A549 (cell line): ENCODE measurements around the gene LARGE1. TPM values are rescaled to one million over a fixed set of nuclear protein-coding genes. Genes with fewer than 3 reads are reported as not detected.

ENCODE experiments used
- ATAC-seq, 2 experiments: fragments of 200-7000 bp in 1 of 2; fragments of >200 bp in 1 of 2; cut with Nextera tagmentation in 1 of 2; cut with Tn5 transposase in 1 of 2; 3 replicates each; pipeline versions ENCODE4 v1.8.0 to v1.9.1; 2018 to 2020; ENCODE audit warnings: mild to moderate bottlenecking in 1 of 2, moderate library complexity in 1 of 2
- CTCF ChIA-PET: fragments of 300-600 bp; sonication (Branson Sonifier 250); formaldehyde crosslinking; extraction: SDS; loops from one replicate; lab custom pipeline; 2021; ENCODE audit warnings: antibody characterized with exemption, inconsistent platforms; lab: Yijun Ruan, JAX
- POLR2A ChIA-PET: fragments of 350-600 bp; formaldehyde crosslinking; extraction: SDS; loops from one replicate; lab custom pipeline; 2021; ENCODE audit warnings: antibody characterized with exemption, inconsistent platforms; lab: Yijun Ruan, JAX
- DNase-seq, 2 experiments: peaks; one replicate each; pipeline versions ENCODE4 v3.0.0 to v3.0.0-alpha.2; 2011 to 2016; ENCODE audit warnings: low read depth in 1 of 2, low spot score in 1 of 2
- FAIRE-seq: peaks from 2 replicates; lab custom pipeline; 2011; peaks lifted over from hg19 to GRCh38; lab: Jason Lieb, UNC
- H3K27ac ChIP-seq, 2 experiments: fragments of >200 bp; sonication (Bioruptor Twin); formaldehyde crosslinking; 3 replicates each; pipeline ENCODE4 v1.5.1; 2016 to 2017
- H3K4me1 ChIP-seq: fragments of >200 bp; sonication (Bioruptor Twin); formaldehyde crosslinking; 3 replicates; pipeline ENCODE4 v1.6.1; 2016
- H3K4me2 ChIP-seq: fragments of >200 bp; sonication (Bioruptor Twin); formaldehyde crosslinking; 3 replicates; pipeline ENCODE4 v1.6.1; 2016
- H3K4me3 ChIP-seq: fragments of >200 bp; sonication (Bioruptor Twin); formaldehyde crosslinking; 3 replicates; pipeline ENCODE4 v1.5.1; 2016
- H3K9me3 ChIP-seq: fragments of >200 bp; sonication (Bioruptor Twin); formaldehyde crosslinking; 3 replicates; pipeline ENCODE4 v1.6.1; 2016
- BHLHE40 ChIP-seq: IDR thresholded peaks from 2 replicates; pipeline ENCODE4 v1.6.1; 2012; ENCODE audit warnings: low read depth, low read length, inconsistent platforms
- CBX8 ChIP-seq: fragments of 200-600 bp; sonication (generic); IDR thresholded peaks from 2 replicates; pipeline ENCODE4 v1.6.1; 2016
- CEBPB ChIP-seq, 2 experiments: fragments of >200 bp in 1 of 2; sonication (Bioruptor Twin) in 1 of 2; formaldehyde crosslinking in 1 of 2; IDR thresholded peaks; 2 replicates each; pipeline ENCODE4 v1.6.1; 2012 to 2016
- CHD2 ChIP-seq: fragments of 150-350 bp; IDR thresholded peaks from 2 replicates; pipeline ENCODE4 v1.6.1; 2014; ENCODE audit warnings: low read length; ENCODE audit not compliant: partially characterized antibody
- EHMT2 ChIP-seq: fragments of 200-600 bp; sonication (generic); IDR thresholded peaks from 2 replicates; pipeline ENCODE4 v1.6.1; 2016; ENCODE audit warnings: antibody characterized with exemption, low read depth, mild to moderate bottlenecking, moderate library complexity
- FOSL2 ChIP-seq, 2 experiments: fragments of 450-650 bp in 1 of 2; fragments of >200 bp in 1 of 2; sonication (Bioruptor Twin) in 1 of 2; formaldehyde crosslinking; IDR thresholded peaks; 2 replicates each; pipeline versions ENCODE4 v1.5.0 to v1.6.1; 2016 to 2020; ENCODE audit warnings: mild to moderate bottlenecking in 1 of 2, moderate library complexity in 1 of 2
- GATA3 ChIP-seq: IDR thresholded peaks from 2 replicates; pipeline ENCODE4 v1.6.1; 2012; ENCODE audit warnings: borderline replicate concordance
- HDAC2 ChIP-seq: fragments of 200-600 bp; sonication (generic); IDR thresholded peaks from 2 replicates; pipeline ENCODE4 v1.6.1; 2016
- MYC ChIP-seq: IDR thresholded peaks from 2 replicates; pipeline ENCODE4 v1.6.1; 2012; ENCODE audit warnings: mild to moderate bottlenecking, inconsistent platforms, low read length, improper control_type of control experiment, borderline replicate concordance
- NPAS2 ChIP-seq: fragments of 250-450 bp; sonication (Bioruptor Pico); IDR thresholded peaks from 2 replicates; pipeline ENCODE4 v1.8.0; 2022; ENCODE audit warnings: mild to moderate bottlenecking, moderate library complexity, borderline replicate concordance
- RAD21 ChIP-seq, 2 experiments: fragments of >200 bp in 1 of 2; sonication (Bioruptor Twin) in 1 of 2; formaldehyde crosslinking in 1 of 2; IDR thresholded peaks in 1 of 2; conservative IDR thresholded peaks in 1 of 2; 2 replicates in 1 of 2; 3 replicates in 1 of 2; pipeline ENCODE4 v1.6.1; 2012 to 2018; ENCODE audit warnings: inconsistent platforms in 1 of 2
- RFX5 ChIP-seq: fragments of 450-650 bp; IDR thresholded peaks from 2 replicates; pipeline ENCODE4 v1.7.1; 2014; ENCODE audit warnings: antibody characterized with exemption, mild to moderate bottlenecking, moderate library complexity
- SREBF2 ChIP-seq: fragments of 450-650 bp; IDR thresholded peaks from 2 replicates; pipeline ENCODE4 v1.6.1; 2014; ENCODE audit warnings: mild to moderate bottlenecking, moderate library complexity
- TP53 ChIP-seq: fragments of 250-450 bp; sonication (Bioruptor Pico); IDR thresholded peaks from 2 replicates; pipeline ENCODE4 v1.5.0; 2021; ENCODE audit warnings: mild to moderate bottlenecking, moderate library complexity
- ZFP36 ChIP-seq: fragments of 450-650 bp; IDR thresholded peaks from 2 replicates; pipeline ENCODE4 v1.6.1; 2014; ENCODE audit warnings: borderline replicate concordance; ENCODE audit not compliant: partially characterized antibody
- ZNF302 ChIP-seq: fragments of 250-450 bp; sonication (Bioruptor Pico); IDR thresholded peaks from 2 replicates; pipeline ENCODE4 v1.9.0; 2021; ENCODE audit warnings: inconsistent platforms, mild to moderate bottlenecking, moderate library complexity
- WGBS: methylation state at CpG from one replicate; pipeline ENCODE4 v1.1.6; 2017; ENCODE audit errors: missing lambda C conversion rate; 5-methylcytosine and 5-hydroxymethylcytosine counted together
- polyA plus RNA-seq, 4 experiments: library from polyadenylated mRNA; depleted of rRNA in 3 of 4; stranded (reverse); fragments of >200 nt; fragmentation: RNase III in 1 of 4; extraction: RNeasy Plus Mini Kit Qiagen cat#74134 plus additional on column Dnase treatment in 1 of 4; gene quantifications; 2 replicates in 3 of 4; 3 replicates in 1 of 4; pipeline ENCODE4 v1.2.3, GENCODE V29; 2011 to 2017
- TF ChIP-seq, protein P1 (sequence below): IDR thresholded peaks from 2 replicates; pipeline ENCODE4 v1.6.1; 2012
- TF ChIP-seq, protein P2 (sequence below): fragments of 450-650 bp; IDR thresholded peaks from 2 replicates; pipeline ENCODE4 v1.6.1; 2014; ENCODE audit warnings: antibody characterized with exemption
- TF ChIP-seq, protein P3 (sequence below): fragments of 250-450 bp; sonication (Bioruptor Pico); IDR thresholded peaks from 2 replicates; pipeline ENCODE4 v1.5.0; 2021; ENCODE audit warnings: mild to moderate bottlenecking, moderate library complexity, borderline replicate concordance
- TF ChIP-seq, protein P4 (sequence below): fragments of >200 bp; sonication (Bioruptor Twin); formaldehyde crosslinking; IDR thresholded peaks from 3 replicates; pipeline ENCODE4 v1.5.1; 2016

LARGE1 gene
- polyA plus RNA-seq, 2 of the 4 experiments (the other 2 are of a cell fraction), result 2.7 to 5.8 TPM

DNA sequence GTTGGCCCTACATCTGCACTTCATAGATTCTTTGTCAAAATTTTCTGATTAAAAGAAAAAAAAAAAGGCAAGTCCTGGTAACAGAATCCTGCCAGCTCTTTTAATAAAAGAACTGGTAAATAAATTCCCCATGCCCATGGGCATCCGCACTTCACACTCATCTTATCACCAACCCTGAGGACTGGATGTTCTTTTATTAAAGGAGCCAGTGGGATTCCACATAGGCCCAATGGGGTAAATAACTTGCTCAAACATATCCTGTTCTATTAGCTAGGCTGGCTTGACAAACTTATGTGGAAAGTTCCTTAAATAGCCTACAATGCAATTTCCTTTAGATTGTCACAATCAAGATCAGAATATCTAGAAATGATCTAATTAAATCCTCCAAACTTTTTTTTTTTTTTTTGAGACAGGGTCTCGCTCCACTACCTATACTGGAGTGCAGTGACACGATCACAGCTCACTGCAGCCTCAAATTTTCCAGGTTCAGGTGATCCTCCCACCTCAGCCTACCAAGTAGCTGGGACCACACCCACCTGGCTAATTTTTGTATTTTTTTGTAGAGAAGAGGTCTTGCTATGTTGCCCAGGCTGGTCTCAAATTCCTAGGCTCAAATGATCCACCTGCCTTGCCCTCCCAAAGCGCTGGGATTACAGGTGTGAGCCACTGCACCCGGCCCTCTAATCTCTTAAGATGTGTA, 380.9 kb downstream of the LARGE1 start:
- H3K9me3 ChIP-seq, result no peaks in the 10 kb centered on the region
- ATAC-seq, result no peak
- H3K4me2 ChIP-seq, result peak overlapping the region; percentile 74
- POLR2A ChIA-PET, result interaction anchor here (1.0 kb wide), 1 partner anchor 15 kb away, joined by 3 read pairs; no protein-coding TSS in a partner anchor
- TF ChIP-seq SREBF2 (no peak), CHD2 (no peak), BHLHE40 (no peak)
- TF ChIP-seq, all 56 proteins: peak for 0
- H3K4me3 ChIP-seq, result no peak overlapping the region
- peaks cover 52% of the 10 kb centered on the region for H3K4me1 ChIP-seq
- CTCF ChIA-PET, result interaction anchor here (0.7 to 2.4 kb wide), 8 partner anchors 9 to 237 kb away, joined by 3 to 11 read pairs (median 5); no protein-coding TSS in a partner anchor
- H3K27ac ChIP-seq, result peak overlapping the region; percentile 74 to 82
- WGBS, result 50% methylated on average over 5 of the region's 5 CpGs
- DNase-seq, result no peak
- FAIRE-seq, result no peak

DNA sequence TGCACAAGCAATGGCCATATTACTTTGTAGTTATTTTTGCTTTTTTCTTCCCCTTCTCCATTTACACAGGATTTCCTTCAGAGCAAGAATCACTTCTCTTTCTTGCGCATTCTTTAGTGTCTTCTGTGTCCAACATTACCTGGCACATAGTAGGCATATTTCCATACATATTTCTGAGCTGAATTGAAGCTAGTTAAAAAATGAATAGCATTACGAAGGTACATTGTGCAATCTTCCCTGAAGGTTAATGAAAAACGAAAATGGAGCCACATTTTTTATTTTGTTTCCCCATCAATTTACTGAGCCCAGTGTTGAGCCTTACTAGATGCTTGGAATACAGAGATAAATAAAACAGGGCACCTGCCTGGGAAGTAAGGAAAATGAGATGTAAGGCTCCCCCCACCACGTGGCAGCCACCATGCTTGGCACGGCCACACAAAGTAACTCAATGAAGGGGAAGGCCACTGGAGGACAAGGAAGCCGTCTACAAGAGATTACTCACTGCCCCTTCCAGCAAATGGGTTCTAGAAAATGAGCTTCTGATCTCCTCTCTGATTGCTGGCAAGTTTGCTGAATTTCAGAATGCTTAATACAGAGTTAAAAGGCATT, 381.9 kb downstream of the LARGE1 start:
- peaks cover 46% of the 10 kb centered on the region for H3K4me1 ChIP-seq
- peak overlapping the region; percentile 74 for H3K27ac ChIP-seq
- TF ChIP-seq CEBPB (IDR thresholded peaks at IDR 0.05), result peak; percentile 65 to 77; a peak in 3 of 4 replicates
- no peak for TF ChIP-seq MYC
- TF ChIP-seq, protein P1, sequence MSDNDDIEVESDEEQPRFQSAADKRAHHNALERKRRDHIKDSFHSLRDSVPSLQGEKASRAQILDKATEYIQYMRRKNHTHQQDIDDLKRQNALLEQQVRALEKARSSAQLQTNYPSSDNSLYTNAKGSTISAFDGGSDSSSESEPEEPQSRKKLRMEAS, result peak; percentile 40; the same call in 1 of the 2 replicates
- no peak for TF ChIP-seq FOSL2 (IDR thresholded peaks at IDR 0.05)
- TF ChIP-seq FOSL2 (CRISPR knock-in tag; IDR thresholded peaks at IDR 0.05), result no peak
- POLR2A ChIA-PET, result no interaction called here
- H3K4me3 ChIP-seq, result no peak overlapping the region
- ATAC-seq (no peak), DNase-seq (no peak), FAIRE-seq (no peak)
- peak overlapping the region; percentile 74 for H3K4me2 ChIP-seq
- no peaks in the 10 kb centered on the region for H3K9me3 ChIP-seq
- CTCF ChIA-PET, result no interaction called here
- 46% methylated on average over 6 of the region's 6 CpGs for WGBS

DNA sequence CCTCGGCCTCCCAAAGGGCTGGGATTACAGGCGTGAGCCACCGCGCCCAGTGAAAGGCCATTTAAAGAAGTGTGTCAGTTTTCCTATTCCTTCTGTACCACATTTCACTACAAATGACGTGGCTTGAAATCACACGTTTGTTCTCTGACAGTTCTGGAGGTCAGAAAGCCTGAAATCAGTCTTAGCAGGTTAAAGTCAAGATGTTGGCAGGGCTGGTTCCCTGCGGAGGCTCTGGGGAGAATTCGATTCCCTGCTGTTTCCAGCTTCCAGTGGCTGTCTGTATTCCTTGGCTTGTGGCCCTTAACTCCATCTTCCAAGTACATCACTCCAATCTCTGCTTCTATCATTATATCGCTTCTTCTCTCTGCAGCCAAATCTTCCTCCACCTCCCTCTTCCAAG, 383.2 kb downstream of the LARGE1 start:
- no peak overlapping the region for H3K4me3 ChIP-seq
- WGBS, result 93% methylated on average over 9 of the region's 9 CpGs
- FAIRE-seq, result no peak
- ATAC-seq, result no peak
- H3K27ac ChIP-seq, result peak overlapping the region in 1 of 2 experiments; percentile 74; a peak in 2 of 6 replicates
- CTCF ChIA-PET, result interaction anchor here (0.6 kb wide), 1 partner anchor 26 kb away, joined by 3 read pairs; no protein-coding TSS in a partner anchor
- DNase-seq, result no peak
- TF ChIP-seq CHD2 (no peak), TP53 (CRISPR knock-in tag) (no peak), RFX5 (no peak), HDAC2 (no peak), ZNF302 (CRISPR knock-in tag) (no peak), SREBF2 (no peak), RAD21 (conservative IDR thresholded peaks at IDR 0.05 in 1 of 2, IDR thresholded peaks at IDR 0.05 in 1 of 2) (no peak)
- TF ChIP-seq, protein P1, result no peak
- TF ChIP-seq, all 56 proteins: peak for 0
- POLR2A ChIA-PET, result no interaction called here
- Histone ChIP-seq H3K9me3 (no peaks in the 10 kb centered on the region), H3K4me2 (no peak overlapping the region), H3K4me1 (peaks cover 35% of the 10 kb centered on the region)

DNA sequence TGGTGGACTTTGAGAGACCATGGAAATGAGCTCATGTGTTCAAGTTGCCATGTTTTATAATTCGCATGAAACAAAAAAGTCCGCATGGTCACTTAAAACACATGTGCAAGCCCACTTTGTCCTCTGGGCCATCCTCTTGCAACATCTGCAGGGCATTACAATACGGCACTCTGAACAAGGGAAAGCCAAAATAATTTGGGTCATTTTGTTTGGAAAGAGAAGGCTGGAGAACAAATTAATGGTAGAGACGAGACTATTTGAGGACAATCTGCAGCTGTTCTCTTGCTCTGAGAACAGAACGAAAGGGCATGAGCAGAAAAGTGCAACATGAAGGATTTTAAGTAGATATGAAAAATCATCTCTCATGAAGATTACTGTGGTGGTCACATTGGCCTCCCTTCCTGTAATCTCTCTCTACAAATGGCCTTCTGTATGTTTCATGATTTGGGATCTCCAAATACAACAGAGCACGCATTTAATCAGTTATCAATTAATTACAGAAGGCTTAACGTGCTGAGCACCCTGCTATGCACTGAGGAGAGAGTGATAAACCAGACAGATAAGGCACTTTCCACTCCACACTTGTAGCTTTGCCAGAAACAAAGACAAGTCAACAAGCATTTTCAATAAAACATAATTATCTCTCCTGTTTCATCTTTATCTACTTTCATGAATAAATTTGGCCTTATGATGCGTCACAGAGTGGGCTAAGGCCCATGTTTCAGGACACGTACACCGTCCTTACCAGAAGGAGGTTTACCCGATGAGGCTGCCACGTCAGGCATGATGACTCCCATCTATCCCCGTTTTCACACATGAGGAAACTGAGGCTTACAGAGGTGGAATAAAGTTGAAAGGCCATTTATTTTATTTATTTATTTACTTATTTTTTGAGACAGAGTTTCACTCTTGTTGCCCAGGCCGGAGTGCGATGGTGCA, 384.1 kb downstream of the LARGE1 start:
- Histone ChIP-seq H3K4me1 (peaks cover 27% of the 10 kb centered on the region), H3K4me2 (no peak overlapping the region), H3K27ac (no peak overlapping the region), H3K4me3 (no peak overlapping the region), H3K9me3 (no peaks in the 10 kb centered on the region)
- no peak for DNase-seq
- 94% methylated on average over 15 of the region's 15 CpGs for WGBS
- FAIRE-seq, result no peak
- POLR2A ChIA-PET, result no interaction called here
- CTCF ChIA-PET, result interaction anchor here (0.6 to 1.5 kb wide), 3 partner anchors 11 to 25 kb away, joined by 3 to 5 read pairs (median 5); no protein-coding TSS in a partner anchor
- no peak for ATAC-seq
- TF ChIP-seq CBX8, result no peak
- TF ChIP-seq, protein P2, sequence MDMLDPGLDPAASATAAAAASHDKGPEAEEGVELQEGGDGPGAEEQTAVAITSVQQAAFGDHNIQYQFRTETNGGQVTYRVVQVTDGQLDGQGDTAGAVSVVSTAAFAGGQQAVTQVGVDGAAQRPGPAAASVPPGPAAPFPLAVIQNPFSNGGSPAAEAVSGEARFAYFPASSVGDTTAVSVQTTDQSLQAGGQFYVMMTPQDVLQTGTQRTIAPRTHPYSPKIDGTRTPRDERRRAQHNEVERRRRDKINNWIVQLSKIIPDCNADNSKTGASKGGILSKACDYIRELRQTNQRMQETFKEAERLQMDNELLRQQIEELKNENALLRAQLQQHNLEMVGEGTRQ, result no peak
- TF ChIP-seq, protein P3, sequence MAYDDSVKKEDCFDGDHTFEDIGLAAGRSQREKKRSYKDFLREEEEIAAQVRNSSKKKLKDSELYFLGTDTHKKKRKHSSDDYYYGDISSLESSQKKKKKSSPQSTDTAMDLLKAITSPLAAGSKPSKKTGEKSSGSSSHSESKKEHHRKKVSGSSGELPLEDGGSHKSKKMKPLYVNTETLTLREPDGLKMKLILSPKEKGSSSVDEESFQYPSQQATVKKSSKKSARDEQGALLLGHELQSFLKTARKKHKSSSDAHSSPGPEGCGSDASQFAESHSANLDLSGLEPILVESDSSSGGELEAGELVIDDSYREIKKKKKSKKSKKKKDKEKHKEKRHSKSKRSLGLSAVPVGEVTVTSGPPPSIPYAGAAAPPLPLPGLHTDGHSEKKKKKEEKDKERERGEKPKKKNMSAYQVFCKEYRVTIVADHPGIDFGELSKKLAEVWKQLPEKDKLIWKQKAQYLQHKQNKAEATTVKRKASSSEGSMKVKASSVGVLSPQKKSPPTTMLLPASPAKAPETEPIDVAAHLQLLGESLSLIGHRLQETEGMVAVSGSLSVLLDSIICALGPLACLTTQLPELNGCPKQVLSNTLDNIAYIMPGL (CRISPR knock-in tag), result no peak
- TF ChIP-seq EHMT2, result no peak
- TF ChIP-seq GATA3, result no peak
- TF ChIP-seq, protein P4, sequence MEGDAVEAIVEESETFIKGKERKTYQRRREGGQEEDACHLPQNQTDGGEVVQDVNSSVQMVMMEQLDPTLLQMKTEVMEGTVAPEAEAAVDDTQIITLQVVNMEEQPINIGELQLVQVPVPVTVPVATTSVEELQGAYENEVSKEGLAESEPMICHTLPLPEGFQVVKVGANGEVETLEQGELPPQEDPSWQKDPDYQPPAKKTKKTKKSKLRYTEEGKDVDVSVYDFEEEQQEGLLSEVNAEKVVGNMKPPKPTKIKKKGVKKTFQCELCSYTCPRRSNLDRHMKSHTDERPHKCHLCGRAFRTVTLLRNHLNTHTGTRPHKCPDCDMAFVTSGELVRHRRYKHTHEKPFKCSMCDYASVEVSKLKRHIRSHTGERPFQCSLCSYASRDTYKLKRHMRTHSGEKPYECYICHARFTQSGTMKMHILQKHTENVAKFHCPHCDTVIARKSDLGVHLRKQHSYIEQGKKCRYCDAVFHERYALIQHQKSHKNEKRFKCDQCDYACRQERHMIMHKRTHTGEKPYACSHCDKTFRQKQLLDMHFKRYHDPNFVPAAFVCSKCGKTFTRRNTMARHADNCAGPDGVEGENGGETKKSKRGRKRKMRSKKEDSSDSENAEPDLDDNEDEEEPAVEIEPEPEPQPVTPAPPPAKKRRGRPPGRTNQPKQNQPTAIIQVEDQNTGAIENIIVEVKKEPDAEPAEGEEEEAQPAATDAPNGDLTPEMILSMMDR, result no peak
- TF ChIP-seq NPAS2, result no peak
- no peak for TF ChIP-seq ZFP36
